Spleen (tissue), 11 donors: ENCODE measurements around the gene MTG2. TPM values are rescaled to one million over a fixed set of nuclear protein-coding genes. Genes with fewer than 3 reads are reported as not detected.
A peak's percentile ranks its signal among the peaks of the same experiment; 100 is the strongest.

ENCODE experiments used
- DNase-seq: peaks from one replicate; pipeline ENCODE4 v3.0.0-alpha.2; 2020
- H3K27ac ChIP-seq, 8 donors: fragments of 200-600 bp; sonication (generic) in 7 of 8; 1 replicate in 4 of 8; 2 replicates in 4 of 8; pipeline versions ENCODE4 v1.5.0 to v1.8.0; 2016 to 2021; ENCODE audit warnings: inconsistent platforms in 4 of 8, mild to moderate bottlenecking in 4 of 8, moderate library complexity in 1 of 8
- H3K27me3 ChIP-seq, 7 donors: fragments of 200-600 bp; sonication (generic) in 6 of 7; replicated peaks in 1 of 7; 1 replicate in 4 of 7; 2 replicates in 3 of 7; pipeline versions ENCODE4 v1.5.0 to v1.8.0; 2016 to 2021; ENCODE audit warnings: inconsistent platforms in 3 of 7, mild to moderate bottlenecking in 1 of 7
- H3K36me3 ChIP-seq, 6 donors: fragments of 200-600 bp; sonication (generic) in 5 of 6; 1 replicate in 4 of 6; 2 replicates in 2 of 6; pipeline versions ENCODE4 v1.5.0 to v1.8.0; 2016 to 2021; ENCODE audit warnings: inconsistent platforms in 2 of 6
- H3K4me1 ChIP-seq, 6 donors: fragments of 200-600 bp; sonication (generic) in 5 of 6; 1 replicate in 3 of 6; 2 replicates in 3 of 6; pipeline versions ENCODE4 v1.5.0 to v1.8.0; 2016 to 2021; ENCODE audit warnings: inconsistent platforms in 3 of 6
- H3K4me3 ChIP-seq, 8 donors: fragments of 200-600 bp; sonication (generic) in 7 of 8; 1 replicate in 4 of 8; 2 replicates in 4 of 8; pipeline versions ENCODE4 v1.5.0 to v1.8.0; 2016 to 2021; ENCODE audit warnings: inconsistent platforms in 4 of 8, mild to moderate bottlenecking in 4 of 8, moderate library complexity in 2 of 8
- H3K9me3 ChIP-seq, 8 donors: fragments of 200-600 bp; sonication (generic) in 7 of 8; 1 replicate in 4 of 8; 2 replicates in 4 of 8; pipeline versions ENCODE4 v1.5.0 to v1.8.0; 2016 to 2021; ENCODE audit warnings: inconsistent platforms in 4 of 8
- CTCF ChIP-seq, 11 experiments: fragments of 200-600 bp in 7 of 11; fragments of 450-650 bp in 4 of 11; sonication (generic) in 4 of 11; IDR thresholded peaks in 8 of 11; conservative IDR thresholded peaks in 3 of 11; 1 replicate in 7 of 11; 2 replicates in 4 of 11; pipeline versions ENCODE4 v1.4.0 to v1.8.0; 2016 to 2021; ENCODE audit warnings: antibody characterized with exemption in 11 of 11, inconsistent platforms in 4 of 11, mild to moderate bottlenecking in 1 of 11
- POLR2A ChIP-seq, 3 donors: fragments of 450-650 bp; IDR thresholded peaks; one replicate each; pipeline ENCODE4 v1.5.1; 2017; ENCODE audit warnings: antibody characterized with exemption in 3 of 3, mild to moderate bottlenecking in 1 of 3
- POLR2AphosphoS5 ChIP-seq, 3 donors: sonication (generic); formaldehyde crosslinking; IDR thresholded peaks; one replicate each; pipeline ENCODE4 v1.5.1; 2017; ENCODE audit warnings: antibody characterized with exemption in 3 of 3
- WGBS, 5 donors: extraction: QIAGEN DNeasy Blood & Tissue Kit in 3 of 5; methylation state at CpG; one replicate each; pipeline versions ENCODE4 v1.1.5 to v1.1.7; 2013 to 2018; 5-methylcytosine and 5-hydroxymethylcytosine counted together
- intact Hi-C: fragments of 100-400 bp; cut with DNase I; formaldehyde crosslinking; loops from one replicate; pipeline ENCODE4 v1.15.0; 2023; ENCODE audit warnings: low total_unique reads
- polyA plus RNA-seq, 3 donors: library from polyadenylated mRNA; stranded (reverse); fragments of 200-250 nt; gene quantifications; one replicate each; pipeline ENCODE4 v1.2.1, GENCODE V29; 2013
- total RNA-seq, 7 donors: library from RNA; depleted of rRNA in 3 of 7; stranded (reverse); fragments of >200 nt in 3 of 7; fragmentation: NEBNext Ultra II Directional in 4 of 7; extraction: Animal tissue kit (Norgen Biotek cat#: 25700) in 4 of 7; gene quantifications; one replicate each; pipeline versions ENCODE4 v1.1.0 to v1.2.1, GENCODE V29; 2016 to 2021
- donor health status: healthy with polysubstance abuse.
- donor health status: DM: no; HTN: no; CAD: no; lungs with moderate emphysema.
- donor health status: DM: no; HTN: no; CAD: no.
- donor health status: Bipolar disorder and iron deficiency.
- donor health status: healthy.
- donor health status: DM: no; HTN: no; CAD: no.
- donor health status: DM: yes; HTN: yes; CAD: no.

The MTG2 gene
- total and polyA plus RNA-seq, 10 donors: 22.6 to 41.3 (median 37.6) TPM

- 70 to 79% (median 72%) methylated on average over 13 of the region's 13 CpGs for WGBS, 5 donors
- Histone ChIP-seq H3K27ac (peak overlapping the region in 7 of 8 donors; percentile 76 to 95 (median 91)), H3K4me3 (peak overlapping the region in 3 of 8 donors; percentile 75 to 92 (median 87)), H3K4me1 (peaks cover 31 to 79% (median 70%) of the 10 kb centered on the region in 6 donors), H3K27me3 (no peaks in the 10 kb centered on the region), H3K9me3 (no peaks in the 10 kb centered on the region), H3K36me3 (peaks cover 0 to 45% (median 2%) of the 10 kb centered on the region in 6 donors)
- DNase-seq: peak; percentile 86
- TF ChIP-seq CTCF (IDR thresholded peaks at IDR 0.05 in 8 of 11, conservative IDR thresholded peaks at IDR 0.05 in 3 of 11) (no peak), POLR2AphosphoS5 (IDR thresholded peaks at IDR 0.05) (no peak), POLR2A (IDR thresholded peaks at IDR 0.05) (no peak)
- intact Hi-C loops: loop anchor here (10.0 kb wide), 1 partner anchor 55 kb away; the partner anchor contains the start of gene MTG2
Measured at GRCh38 chr20:62240020-62240685, 57.3 kb downstream of the MTG2 start.

- TF ChIP-seq CTCF (IDR thresholded peaks at IDR 0.05 in 8 of 11, conservative IDR thresholded peaks at IDR 0.05 in 3 of 11) (no peak), POLR2AphosphoS5 (IDR thresholded peaks at IDR 0.05) (peak in 1 of 3 donors; percentile 13)
- intact Hi-C loops: loop anchor here (10.0 kb wide), 1 partner anchor 57 kb away; the partner anchor contains the start of gene MTG2
- DNase-seq: no peak
- Histone ChIP-seq H3K27ac (peak overlapping the region in 6 of 8 donors; percentile 36 to 95 (median 92)), H3K36me3 (peaks cover 0 to 58% (median 2%) of the 10 kb centered on the region in 6 donors), H3K4me3 (peak overlapping the region in 1 of 8 donors; percentile 92), H3K4me1 (peaks cover 31 to 92% (median 77%) of the 10 kb centered on the region in 6 donors), H3K9me3 (no peaks in the 10 kb centered on the region), H3K27me3 (no peaks in the 10 kb centered on the region)
- 78 to 85% (median 79%) methylated on average over 10 of the region's 10 CpGs for WGBS, 5 donors
Measured at GRCh38 chr20:62241506-62241905, 58.7 kb downstream of the MTG2 start.

- no peak for DNase-seq
- peak overlapping the region in 1 of 8 donors; percentile 92 for H3K4me3 ChIP-seq
- H3K36me3 ChIP-seq: peaks cover 0 to 59% (median 2%) of the 10 kb centered on the region in 6 donors
- peak in 1 of 3 donors; percentile 63 for TF ChIP-seq POLR2AphosphoS5 (IDR thresholded peaks at IDR 0.05)
- TF ChIP-seq CTCF (IDR thresholded peaks at IDR 0.05 in 8 of 11, conservative IDR thresholded peaks at IDR 0.05 in 3 of 11): no peak
- TF ChIP-seq POLR2A (IDR thresholded peaks at IDR 0.05): no peak
- H3K27ac ChIP-seq: peak overlapping the region in 7 of 8 donors; percentile 36 to 95 (median 91)
- 75 to 81% (median 80%) methylated on average over 6 of the region's 6 CpGs for WGBS, 5 donors
- H3K9me3 ChIP-seq: no peaks in the 10 kb centered on the region
- intact Hi-C loops: loop anchor here (10.0 kb wide), 1 partner anchor 57 kb away; the partner anchor contains the start of gene MTG2
- peaks cover 33 to 94% (median 80%) of the 10 kb centered on the region in 6 donors for H3K4me1 ChIP-seq
- no peaks in the 10 kb centered on the region for H3K27me3 ChIP-seq
Measured at GRCh38 chr20:62242176-62242575, 59.3 kb downstream of the MTG2 start.

- peak overlapping the region in 3 of 8 donors; percentile 93 to 95 (median 95) for H3K27ac ChIP-seq
- H3K36me3 ChIP-seq: peaks cover 0 to 59% (median 2%) of the 10 kb centered on the region in 6 donors
- no peaks in the 10 kb centered on the region for H3K27me3 ChIP-seq
- H3K4me3 ChIP-seq: peak overlapping the region in 1 of 8 donors; percentile 92
- DNase-seq: no peak
- H3K4me1 ChIP-seq: peaks cover 28 to 93% (median 74%) of the 10 kb centered on the region in 6 donors
- intact Hi-C loops: loop anchor here (10.0 kb wide), 1 partner anchor 58 kb away; the partner anchor contains the start of gene MTG2
- no peaks in the 10 kb centered on the region for H3K9me3 ChIP-seq
- TF ChIP-seq POLR2AphosphoS5 (IDR thresholded peaks at IDR 0.05): no peak
- TF ChIP-seq CTCF (IDR thresholded peaks at IDR 0.05 in 8 of 11, conservative IDR thresholded peaks at IDR 0.05 in 3 of 11): no peak
- TF ChIP-seq POLR2A (IDR thresholded peaks at IDR 0.05): no peak
- 82 to 99% (median 89%) methylated on average over 12 to 22 of the region's 22 CpGs for WGBS, 5 donors
Measured at GRCh38 chr20:62243106-62243505, 60.3 kb downstream of the MTG2 start.
